ENCODE results near the gene AGBL4. TPM values are rescaled to one million over a fixed set of nuclear protein-coding genes. Genes with fewer than 3 reads are reported as not detected.
"Not testable (repeated sequence)": the region's sequence is repeated elsewhere in the genome, so short reads cannot be mapped to it uniquely, and the experiment has no call there.

The AGBL4 gene
- total RNA-seq, 1 donor from 2014 or later: 3.1 TPM

GRCh38 chr1:49013079-49013478 is 1010.7 kb downstream of the AGBL4 start:
- Mint-ChIP-seq H3K27me3 (no peaks in the 10 kb centered on the region), H3K4me3 (ENCODE audit: low read depth) (no peak overlapping the region), H3K27ac (no peak overlapping the region), H3K36me3 (ENCODE audit: insufficient read depth) (no peaks in the 10 kb centered on the region), H3K4me1 (ENCODE audit: low read depth) (no peaks in the 10 kb centered on the region), H3K9me3 (ENCODE audit: low read depth) (peaks cover 22% of the 10 kb centered on the region)
- no peak for DNase-seq (ENCODE audit: low spot score, unreplicated experiment)
- TF ChIP-seq, protein P1, sequence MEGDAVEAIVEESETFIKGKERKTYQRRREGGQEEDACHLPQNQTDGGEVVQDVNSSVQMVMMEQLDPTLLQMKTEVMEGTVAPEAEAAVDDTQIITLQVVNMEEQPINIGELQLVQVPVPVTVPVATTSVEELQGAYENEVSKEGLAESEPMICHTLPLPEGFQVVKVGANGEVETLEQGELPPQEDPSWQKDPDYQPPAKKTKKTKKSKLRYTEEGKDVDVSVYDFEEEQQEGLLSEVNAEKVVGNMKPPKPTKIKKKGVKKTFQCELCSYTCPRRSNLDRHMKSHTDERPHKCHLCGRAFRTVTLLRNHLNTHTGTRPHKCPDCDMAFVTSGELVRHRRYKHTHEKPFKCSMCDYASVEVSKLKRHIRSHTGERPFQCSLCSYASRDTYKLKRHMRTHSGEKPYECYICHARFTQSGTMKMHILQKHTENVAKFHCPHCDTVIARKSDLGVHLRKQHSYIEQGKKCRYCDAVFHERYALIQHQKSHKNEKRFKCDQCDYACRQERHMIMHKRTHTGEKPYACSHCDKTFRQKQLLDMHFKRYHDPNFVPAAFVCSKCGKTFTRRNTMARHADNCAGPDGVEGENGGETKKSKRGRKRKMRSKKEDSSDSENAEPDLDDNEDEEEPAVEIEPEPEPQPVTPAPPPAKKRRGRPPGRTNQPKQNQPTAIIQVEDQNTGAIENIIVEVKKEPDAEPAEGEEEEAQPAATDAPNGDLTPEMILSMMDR (IDR thresholded peaks at IDR 0.05; ENCODE audit: unreplicated experiment): no peak

DNA sequence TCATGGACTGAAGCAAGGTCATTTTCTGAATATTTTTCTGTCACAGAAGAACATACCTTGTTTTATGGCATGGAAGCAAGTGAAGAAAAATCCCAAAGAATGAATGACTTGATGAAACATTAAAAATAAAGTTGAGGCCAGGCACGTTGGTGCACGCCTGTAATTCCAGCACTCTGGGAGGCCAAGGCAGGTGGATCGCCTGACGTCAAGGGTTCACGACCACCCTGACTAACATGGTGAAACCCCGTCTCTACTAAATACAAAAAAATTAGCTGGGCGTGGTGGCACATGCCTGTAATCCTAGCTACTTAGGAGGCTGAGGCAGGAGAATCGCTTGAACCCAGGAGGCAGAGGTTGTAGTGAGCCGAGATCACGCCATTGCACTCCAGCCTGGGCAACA is 1020.8 kb downstream of the AGBL4 start:
- DNase-seq (ENCODE audit: low spot score, unreplicated experiment); H3K36me3 Mint-ChIP-seq (ENCODE audit: insufficient read depth); H3K27ac Mint-ChIP-seq; H3K27me3 Mint-ChIP-seq; H3K4me3 Mint-ChIP-seq (ENCODE audit: low read depth); H3K4me1 Mint-ChIP-seq (ENCODE audit: low read depth): not testable (repeated sequence)
- H3K9me3 Mint-ChIP-seq (ENCODE audit: low read depth): peaks cover 44% of the 10 kb centered on the region

DNA sequence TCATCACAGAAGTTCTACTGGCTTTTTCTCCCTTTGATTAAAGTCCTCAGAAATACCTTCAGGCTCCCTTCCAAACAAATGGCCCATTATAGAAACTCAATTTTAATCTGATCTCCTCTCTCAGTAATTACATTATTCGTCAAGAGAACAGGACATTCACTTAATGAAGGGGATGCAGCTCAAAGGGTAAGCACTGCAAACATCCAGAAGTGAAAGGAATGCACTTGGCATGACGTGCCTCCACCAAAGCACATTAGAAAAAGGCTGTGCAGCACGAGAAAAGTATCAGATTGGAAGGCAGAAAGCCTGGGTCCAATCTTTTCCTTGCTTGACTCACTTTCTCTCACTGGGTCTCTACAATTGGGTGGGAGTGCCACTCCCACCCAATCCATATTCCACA is 1024.4 kb downstream of the AGBL4 start:
- no peak for DNase-seq (ENCODE audit: low spot score, unreplicated experiment)
- H3K27me3 Mint-ChIP-seq: no peaks in the 10 kb centered on the region
- no peak overlapping the region for H3K4me3 Mint-ChIP-seq (ENCODE audit: low read depth)
- H3K4me1 Mint-ChIP-seq (ENCODE audit: low read depth): no peaks in the 10 kb centered on the region
- H3K9me3 Mint-ChIP-seq (ENCODE audit: low read depth): peaks cover 37% of the 10 kb centered on the region
- TF ChIP-seq, protein P1 (IDR thresholded peaks at IDR 0.05; ENCODE audit: unreplicated experiment): no peak
- no peaks in the 10 kb centered on the region for H3K36me3 Mint-ChIP-seq (ENCODE audit: insufficient read depth)
- no peak overlapping the region for H3K27ac Mint-ChIP-seq

DNA sequence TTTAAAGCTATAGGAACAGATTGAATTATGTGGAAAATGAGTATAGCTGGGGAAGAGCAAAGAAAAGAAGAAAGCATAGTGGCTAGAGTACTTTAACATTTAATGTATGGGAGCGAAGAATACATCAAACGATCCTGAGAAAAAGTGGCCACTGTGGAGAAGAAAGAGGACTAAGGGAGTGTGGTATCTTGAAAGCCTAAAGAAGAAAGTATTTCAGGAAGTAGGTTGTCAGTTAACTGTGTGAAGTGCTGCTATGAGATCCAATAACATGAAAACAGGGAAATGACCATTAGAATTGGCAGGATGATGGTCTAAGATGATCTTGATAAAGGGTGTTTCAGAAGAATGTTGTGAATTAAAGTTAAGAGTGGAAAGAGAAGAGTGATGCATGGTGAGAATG is 1027.4 kb downstream of the AGBL4 start:
- no peak overlapping the region for H3K4me3 Mint-ChIP-seq (ENCODE audit: low read depth)
- TF ChIP-seq, protein P1 (IDR thresholded peaks at IDR 0.05; ENCODE audit: unreplicated experiment): no peak
- no peak for DNase-seq (ENCODE audit: low spot score, unreplicated experiment)
- no peaks in the 10 kb centered on the region for H3K4me1 Mint-ChIP-seq (ENCODE audit: low read depth)
- H3K27ac Mint-ChIP-seq: no peak overlapping the region
- no peaks in the 10 kb centered on the region for H3K36me3 Mint-ChIP-seq (ENCODE audit: insufficient read depth)
- H3K27me3 Mint-ChIP-seq: no peaks in the 10 kb centered on the region
- peaks cover 37% of the 10 kb centered on the region for H3K9me3 Mint-ChIP-seq (ENCODE audit: low read depth)

DNA sequence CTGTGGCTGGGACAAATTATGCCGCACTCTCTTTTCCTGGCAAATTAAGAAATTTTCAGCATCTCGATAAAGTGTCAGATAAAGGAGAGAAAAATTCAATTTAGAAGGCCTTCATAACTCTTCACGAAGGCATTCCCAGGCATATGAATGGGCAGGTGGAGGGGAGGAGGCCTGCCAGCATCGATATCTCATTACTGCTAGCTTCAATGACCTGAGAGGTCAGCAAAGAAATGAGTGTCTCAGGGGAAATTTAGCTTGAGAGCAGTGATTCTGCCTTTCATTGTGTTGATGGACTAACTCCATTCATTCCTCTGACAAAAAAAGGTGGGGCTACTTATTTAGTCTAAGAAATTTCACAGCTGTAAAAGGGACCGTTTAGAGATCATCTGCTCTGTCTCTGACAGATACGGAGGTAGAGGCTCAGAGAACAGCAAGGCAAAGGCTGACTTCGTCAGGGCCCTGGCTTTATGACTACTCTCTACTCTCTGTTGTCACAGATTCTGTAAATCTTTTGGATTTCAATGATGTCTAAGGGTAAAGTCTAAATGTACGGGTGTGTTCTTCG is 1035.0 kb downstream of the AGBL4 start:
- Mint-ChIP-seq H3K4me3 (ENCODE audit: low read depth) (no peak overlapping the region), H3K27me3 (no peaks in the 10 kb centered on the region), H3K36me3 (ENCODE audit: insufficient read depth) (no peaks in the 10 kb centered on the region), H3K27ac (no peak overlapping the region), H3K4me1 (ENCODE audit: low read depth) (no peaks in the 10 kb centered on the region), H3K9me3 (ENCODE audit: low read depth) (peaks cover 56% of the 10 kb centered on the region)
- TF ChIP-seq, protein P1 (IDR thresholded peaks at IDR 0.05; ENCODE audit: unreplicated experiment): no peak
- no peak for DNase-seq (ENCODE audit: low spot score, unreplicated experiment)

GRCh38 chr1:48979940-48980339 is 1043.8 kb downstream of the AGBL4 start:
- TF ChIP-seq, protein P1 (IDR thresholded peaks at IDR 0.05; ENCODE audit: unreplicated experiment): no peak
- H3K4me3 Mint-ChIP-seq (ENCODE audit: low read depth): no peak overlapping the region
- H3K9me3 Mint-ChIP-seq (ENCODE audit: low read depth): peaks cover 23% of the 10 kb centered on the region

More at GRCh38 chr1:48979940-48980339, 1043.8 kb downstream of the AGBL4 start:
- H3K36me3 Mint-ChIP-seq (ENCODE audit: insufficient read depth): no peaks in the 10 kb centered on the region
- DNase-seq (ENCODE audit: low spot score, unreplicated experiment): no peak
- H3K27ac Mint-ChIP-seq: no peak overlapping the region
- no peaks in the 10 kb centered on the region for H3K27me3 Mint-ChIP-seq
- H3K4me1 Mint-ChIP-seq (ENCODE audit: low read depth): no peaks in the 10 kb centered on the region
